ENCODE measurements around the gene LGSN.
"Not testable (repeated sequence)": the region's sequence is repeated elsewhere in the genome, so short reads cannot be mapped to it uniquely, and the experiment has no call there.

LGSN gene

GRCh38 chr6:63305277-63305676, 14.5 kb downstream of the LGSN start:
- no peak for DNase-seq

- DNase-seq = no peak
These were observed 16.3 kb downstream of the LGSN start for GRCh38 chr6:63303476-63303875.

- DNase-seq = no peak
These were observed 20.1 kb downstream of the LGSN start for GRCh38 chr6:63299667-63300066.

- DNase-seq = no peak
These were observed 24.1 kb downstream of the LGSN start for GRCh38 chr6:63295553-63296194.

- no peak for DNase-seq
These were observed 29.2 kb downstream of the LGSN start for GRCh38 chr6:63290492-63291058.

GRCh38 chr6:63289269-63289872, 30.4 kb downstream of the LGSN start:
- DNase-seq = no peak

- no peak for DNase-seq
These were observed 39.1 kb downstream of the LGSN start for GRCh38 chr6:63280639-63281180.

GRCh38 chr6:63278916-63279315, 40.9 kb downstream of the LGSN start:
- no peak for DNase-seq

GRCh38 chr6:63275953-63276352, 43.8 kb downstream of the LGSN start:
- no peak for DNase-seq

GRCh38 chr6:63274795-63275430, 44.9 kb downstream of the LGSN start:
- DNase-seq = not testable (repeated sequence)

GRCh38 chr6:63272397-63272796, 47.4 kb downstream of the LGSN start:
- DNase-seq = no peak

GRCh38 chr6:63269470-63269869, 50.3 kb downstream of the LGSN start:
- no peak for DNase-seq

- no peak for DNase-seq
These were observed 51.2 kb downstream of the LGSN start for GRCh38 chr6:63268574-63268973.

- no peak for DNase-seq
These were observed 52.0 kb downstream of the LGSN start for GRCh38 chr6:63267828-63268227.

- DNase-seq = no peak
These were observed 52.7 kb downstream of the LGSN start for GRCh38 chr6:63267046-63267445.

- no peak for DNase-seq
These were observed 56.3 kb downstream of the LGSN start for GRCh38 chr6:63263444-63263843.

- DNase-seq = no peak
These were observed 58.0 kb downstream of the LGSN start for GRCh38 chr6:63261820-63262219.

GRCh38 chr6:63259153-63259552, 60.6 kb downstream of the LGSN start:
- no peak for DNase-seq

GRCh38 chr6:63249875-63250482, 69.8 kb downstream of the LGSN start:
- DNase-seq = no peak

GRCh38 chr6:63246581-63246980, 73.2 kb downstream of the LGSN start:
- no peak for DNase-seq

- DNase-seq = no peak
These were observed 73.9 kb downstream of the LGSN start for GRCh38 chr6:63245909-63246308.

- no peak for DNase-seq
These were observed 74.4 kb downstream of the LGSN start for GRCh38 chr6:63245420-63245819.

GRCh38 chr6:63236398-63236817, 83.4 kb downstream of the LGSN start:
- DNase-seq = no peak
